Type B pancreatic cell (in vitro differentiated cells): Measurements from ENCODE around the gene ARHGEF16. TPM values are rescaled to one million over a fixed set of nuclear protein-coding genes. Genes with fewer than 3 reads are reported as not detected.

Source experiments
- DNase-seq: peaks from one replicate; pipeline ENCODE4 v3.0.0; 2021; ENCODE audit warnings: mixed read lengths; ENCODE audit not compliant: unreplicated experiment; ENCODE audit errors: extremely low spot score
- H3K27ac Mint-ChIP-seq: 2 replicates; pipeline ENCODE4 v1.8.0; 2021; ENCODE audit warnings: mild to moderate bottlenecking, mixed read lengths
- H3K27me3 Mint-ChIP-seq: 2 replicates; pipeline ENCODE4 v1.8.0; 2021; ENCODE audit warnings: mixed read lengths
- H3K36me3 Mint-ChIP-seq: 2 replicates; pipeline ENCODE4 v1.8.0; 2021; ENCODE audit warnings: mixed read lengths
- H3K4me1 Mint-ChIP-seq: one replicate; pipeline ENCODE4 v1.8.0; 2021; ENCODE audit warnings: mixed read lengths; ENCODE audit not compliant: unreplicated experiment
- H3K4me3 Mint-ChIP-seq: 2 replicates; pipeline ENCODE4 v1.8.0; 2021; ENCODE audit warnings: mild to moderate bottlenecking, mixed read lengths
- H3K9me3 Mint-ChIP-seq: 2 replicates; pipeline ENCODE4 v1.8.0; 2021; ENCODE audit warnings: mixed read lengths
- CTCF ChIP-seq: fragments of 200-600 bp; sonication (generic); conservative IDR thresholded peaks from 2 replicates; pipeline ENCODE4 v1.5.0; 2021; ENCODE audit warnings: antibody characterized with exemption, mild to moderate bottlenecking
- total RNA-seq: library from RNA; stranded (reverse); gene quantifications from 2 replicates; pipeline ENCODE4 v1.2.1, GENCODE V29; 2021; ENCODE audit warnings: low replicate concordance

ARHGEF16 gene
- total RNA-seq, 1 donor from 2014 or later, result 16.1 TPM

GRCh38 chr1:3521426-3521825 is 67.0 kb downstream of the ARHGEF16 start:
- no peak for DNase-seq
- Mint-ChIP-seq H3K4me3 (no peak overlapping the region), H3K27ac (no peak overlapping the region), H3K9me3 (no peaks in the 10 kb centered on the region), H3K36me3 (no peaks in the 10 kb centered on the region), H3K27me3 (no peaks in the 10 kb centered on the region), H3K4me1 (no peaks in the 10 kb centered on the region)
- no peak for TF ChIP-seq CTCF

- no peak for TF ChIP-seq CTCF
- no peaks in the 10 kb centered on the region for H3K4me1 Mint-ChIP-seq
- H3K36me3 Mint-ChIP-seq, result no peaks in the 10 kb centered on the region
- H3K4me3 Mint-ChIP-seq, result no peak overlapping the region
- no peaks in the 10 kb centered on the region for H3K9me3 Mint-ChIP-seq
- no peak overlapping the region for H3K27ac Mint-ChIP-seq
- no peaks in the 10 kb centered on the region for H3K27me3 Mint-ChIP-seq
- no peak for DNase-seq
These were observed 67.6 kb downstream of the ARHGEF16 start for GRCh38 chr1:3522112-3522511.

GRCh38 chr1:3522564-3523265 is 68.2 kb downstream of the ARHGEF16 start:
- TF ChIP-seq CTCF, result no peak
- no peak overlapping the region for H3K4me3 Mint-ChIP-seq

GRCh38 chr1:3523980-3524379 is 69.5 kb downstream of the ARHGEF16 start:
- Mint-ChIP-seq H3K27me3 (no peaks in the 10 kb centered on the region), H3K4me3 (no peak overlapping the region), H3K36me3 (no peaks in the 10 kb centered on the region), H3K9me3 (no peaks in the 10 kb centered on the region), H3K4me1 (no peaks in the 10 kb centered on the region), H3K27ac (no peak overlapping the region)
- no peak for DNase-seq
- no peak for TF ChIP-seq CTCF

More at GRCh38 chr1:3522564-3523265, 68.2 kb downstream of the ARHGEF16 start:
- Mint-ChIP-seq H3K9me3 (no peaks in the 10 kb centered on the region), H3K4me1 (no peaks in the 10 kb centered on the region), H3K27ac (no peak overlapping the region), H3K27me3 (no peaks in the 10 kb centered on the region), H3K36me3 (no peaks in the 10 kb centered on the region)
- no peak for DNase-seq

GRCh38 chr1:3524556-3525203 is 70.2 kb downstream of the ARHGEF16 start:
- H3K9me3 Mint-ChIP-seq, result no peaks in the 10 kb centered on the region
- TF ChIP-seq CTCF, result no peak
- no peak overlapping the region for H3K27ac Mint-ChIP-seq
- no peaks in the 10 kb centered on the region for H3K36me3 Mint-ChIP-seq
- no peak overlapping the region for H3K4me3 Mint-ChIP-seq
- no peak for DNase-seq
- H3K4me1 Mint-ChIP-seq, result no peaks in the 10 kb centered on the region
- no peaks in the 10 kb centered on the region for H3K27me3 Mint-ChIP-seq
